GM19463 (cell line): Measurements from ENCODE around the gene USP40.

Source experiments
- ATAC-seq: cut with Tn5 transposase; IDR thresholded peaks from one replicate; pipeline ENCODE4 v1.9.1; 2021; ENCODE audit warnings: mild to moderate bottlenecking, moderate library complexity; ENCODE audit not compliant: unreplicated experiment

Gene USP40

DNA sequence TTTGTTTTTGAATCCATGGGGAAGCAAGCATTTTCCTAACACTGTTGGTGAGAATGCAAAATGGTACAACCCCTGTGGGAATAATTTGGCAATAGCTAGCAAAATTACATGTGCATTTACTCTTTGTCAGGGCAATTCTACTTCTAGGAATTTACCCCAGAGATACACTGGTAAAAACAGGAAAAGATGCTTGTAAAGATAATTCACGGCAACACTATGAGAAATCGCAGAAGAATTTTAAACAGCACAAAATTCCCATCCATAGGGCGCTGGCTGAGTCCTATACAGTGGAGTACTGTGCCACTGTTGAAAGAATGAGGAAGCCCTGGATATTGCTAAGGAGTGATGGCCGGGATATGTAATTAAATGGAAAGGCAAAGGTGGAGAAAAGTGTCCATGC, 136.5 kb downstream of the USP40 start:
- no peak for ATAC-seq

DNA sequence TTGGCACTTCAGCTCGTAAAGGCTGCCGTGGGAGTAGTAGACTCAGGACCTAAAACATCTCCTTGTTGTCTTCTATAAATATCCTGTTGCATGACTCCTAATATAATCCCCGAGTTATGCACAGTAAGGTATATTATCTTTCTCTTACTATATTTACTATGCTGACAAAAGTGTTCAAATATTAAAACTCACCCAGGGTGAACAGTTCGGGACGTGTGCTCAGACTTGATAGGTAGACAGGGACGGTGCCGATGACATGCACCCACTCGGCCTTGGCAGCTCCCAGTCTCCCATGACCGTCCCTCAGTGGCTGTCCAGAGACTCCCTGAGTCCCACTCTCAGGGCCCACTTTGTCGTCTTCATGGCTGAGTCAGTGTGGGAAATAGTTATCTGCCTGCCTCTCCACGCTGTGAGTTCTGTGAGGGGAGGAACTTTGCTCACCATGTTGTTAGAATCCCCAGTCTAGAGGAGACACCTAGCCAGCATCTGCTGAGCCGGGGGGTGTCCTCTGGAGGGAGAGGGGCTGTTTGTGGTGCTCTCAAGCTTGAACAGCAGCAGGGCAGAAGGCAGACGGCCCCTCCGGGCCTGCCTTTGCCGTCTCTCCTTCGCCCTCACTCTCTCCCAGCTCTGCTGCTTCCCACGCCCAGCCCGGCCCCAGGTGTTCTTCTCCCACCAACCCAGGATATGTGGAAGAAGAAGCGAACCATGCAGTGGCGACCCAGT, 137.2 kb downstream of the USP40 start:
- ATAC-seq, result no peak

DNA sequence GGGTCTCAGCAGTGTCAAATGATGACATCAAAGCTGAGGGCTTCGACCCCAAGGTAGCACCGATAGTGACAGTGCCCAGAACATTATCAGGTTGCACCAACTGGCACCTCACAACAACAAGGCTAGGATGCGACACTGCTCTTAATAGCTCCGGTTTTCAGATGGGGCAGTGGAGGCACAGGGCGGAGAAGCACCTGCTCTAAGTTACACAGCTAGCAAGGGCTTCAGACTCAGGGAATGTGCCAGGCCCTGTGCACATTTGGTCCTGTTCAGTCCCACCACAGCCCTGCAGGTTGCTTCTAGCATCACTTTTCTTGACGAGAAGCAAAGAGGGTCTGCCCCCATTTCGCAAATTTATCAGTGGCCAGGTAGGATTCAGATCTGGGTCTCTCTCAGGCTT, 138.1 kb downstream of the USP40 start:
- no peak for ATAC-seq

DNA sequence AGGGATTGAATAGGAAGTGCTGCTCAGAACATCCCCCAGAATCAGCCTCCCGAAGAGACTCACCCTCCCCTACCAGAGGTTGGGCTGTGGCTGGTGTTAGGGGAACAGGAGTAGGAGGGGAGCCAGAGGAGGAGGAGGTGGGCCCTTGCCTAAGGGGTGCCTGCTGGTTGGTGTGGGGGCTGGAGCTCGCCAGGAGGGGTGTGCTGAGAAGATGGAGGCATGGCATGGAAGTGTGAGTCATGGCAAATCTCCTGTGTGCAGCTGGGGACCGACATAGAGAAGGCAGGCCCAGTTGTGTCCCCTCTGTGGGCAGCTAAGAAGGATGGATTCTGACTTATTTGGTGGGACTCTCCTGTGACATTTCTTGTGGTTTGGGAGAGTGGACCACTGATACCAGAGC, 138.6 kb downstream of the USP40 start:
- ATAC-seq, result no peak

DNA sequence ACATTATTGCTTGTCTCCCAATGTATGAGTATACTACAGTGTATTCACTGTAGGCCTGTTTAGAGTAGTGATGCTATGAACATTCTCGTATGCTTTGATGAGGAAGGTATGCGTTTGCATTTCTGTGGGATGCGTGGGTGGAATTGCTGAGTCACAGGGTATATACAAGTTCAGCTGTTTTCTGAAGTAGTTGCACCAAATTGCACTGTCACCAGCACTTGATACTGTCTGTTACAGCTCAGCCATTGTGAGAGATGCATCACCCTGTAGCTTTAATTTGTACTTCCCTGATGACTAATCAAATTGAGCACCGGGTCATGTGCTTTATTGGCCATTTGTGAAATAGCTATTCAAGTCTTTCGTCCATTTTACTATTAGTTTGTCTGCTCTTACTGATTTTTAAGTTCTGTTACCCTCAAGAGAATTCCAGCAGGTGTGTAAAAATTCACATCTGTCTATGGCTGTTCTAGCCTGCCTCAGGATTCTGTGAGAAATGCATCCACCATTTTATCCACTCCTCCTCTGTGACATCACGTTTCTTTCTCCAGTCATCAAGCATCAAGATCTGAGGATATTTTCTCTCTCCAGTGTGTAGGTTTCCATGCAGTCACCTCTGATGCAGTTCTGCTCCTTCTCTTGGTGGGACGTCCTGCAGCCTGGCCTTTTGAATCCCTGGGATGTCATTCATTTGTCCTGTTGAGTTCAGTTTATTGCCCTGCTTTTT, 139.8 kb downstream of the USP40 start:
- ATAC-seq, result no peak
